SK-N-DZ (cell line): ENCODE results near the gene NFASC.

Experiments
- DNase-seq: peaks from one replicate; pipeline ENCODE4 v3.0.0-alpha.2; 2015; ENCODE audit warnings: low spot score

The NFASC gene

DNA sequence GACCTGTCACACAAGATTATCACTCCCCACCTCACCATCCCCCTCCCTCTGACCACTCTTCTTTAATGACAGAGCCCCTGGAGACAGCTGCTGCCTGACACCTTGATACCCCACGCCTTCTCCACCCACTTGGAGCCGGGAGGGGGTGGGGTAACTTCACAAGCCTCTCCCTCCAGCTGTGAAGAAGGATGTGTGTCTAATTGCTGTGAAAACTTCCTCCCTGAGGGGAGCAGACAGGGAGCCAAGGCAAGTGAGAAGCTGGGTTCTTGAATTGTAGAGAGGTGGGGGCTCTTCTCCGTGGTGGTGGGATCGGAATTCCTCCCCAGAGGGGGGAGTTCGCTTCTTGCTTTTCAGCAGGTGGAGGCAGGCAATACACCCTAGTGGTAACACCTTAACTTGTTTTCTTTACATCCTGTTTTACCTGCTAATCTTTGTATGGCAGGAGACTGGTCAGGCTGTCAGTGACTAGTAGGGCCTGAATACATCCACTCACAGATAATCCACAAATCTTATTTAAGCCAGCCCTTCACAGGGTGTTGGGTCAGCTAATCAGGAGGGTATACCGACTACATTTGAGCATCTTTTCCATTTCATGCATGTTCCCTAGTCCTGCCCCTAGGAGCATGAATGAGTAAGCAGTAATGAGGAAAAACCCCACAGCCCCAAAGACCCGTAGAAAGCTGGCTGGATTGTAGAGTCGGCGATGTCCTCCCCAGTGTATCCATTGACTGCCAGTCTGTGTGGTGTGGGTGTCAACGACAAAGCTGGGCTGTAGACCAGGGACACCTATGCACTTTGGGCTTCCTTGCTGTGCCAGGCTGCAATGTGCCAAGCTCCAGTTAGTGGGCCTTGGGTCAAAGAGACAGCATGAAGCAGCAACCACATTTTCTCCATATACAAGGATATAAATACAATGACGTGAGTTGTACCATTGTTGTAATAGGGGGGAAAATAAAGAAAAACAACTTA is 57.3 kb downstream of the NFASC start:
- DNase-seq: no peak

DNA sequence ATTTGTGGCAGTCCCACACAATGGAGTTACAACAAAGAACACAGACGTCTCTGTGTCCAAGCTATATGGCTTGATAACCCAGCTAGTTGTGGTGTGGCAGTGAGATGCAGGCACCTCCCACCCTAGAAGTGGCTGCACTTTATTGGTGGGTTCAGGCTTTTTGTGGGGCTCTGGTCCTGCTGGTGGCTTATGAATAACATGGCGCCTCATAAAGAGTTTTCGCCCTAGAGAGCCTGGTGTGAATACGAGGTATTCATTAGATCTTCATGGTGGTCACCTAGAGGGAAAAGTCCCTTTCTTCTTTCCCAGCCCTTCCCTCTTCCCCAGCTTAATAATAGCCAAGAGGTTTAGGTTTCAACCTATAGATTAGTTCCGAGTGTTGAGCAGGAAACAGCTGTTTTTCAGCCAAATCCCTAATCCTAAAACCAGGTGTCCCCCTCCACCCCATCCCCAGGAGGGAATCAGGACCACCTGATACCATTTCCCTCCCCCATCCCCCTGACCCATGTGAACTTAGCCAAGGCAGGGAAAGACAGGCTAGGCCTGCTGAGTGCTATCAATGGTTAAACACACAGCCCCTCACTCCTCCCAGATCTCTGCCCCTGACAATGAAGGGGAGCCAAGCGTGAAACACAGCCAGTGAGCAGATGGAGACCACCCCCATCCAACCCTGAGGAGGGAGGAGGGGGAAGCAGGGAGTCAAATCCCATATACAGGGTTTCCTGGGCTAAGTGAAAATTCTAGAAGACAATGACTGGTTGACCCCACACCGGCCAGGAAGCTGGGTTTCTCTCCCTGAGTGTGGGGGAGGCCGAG is 58.2 kb downstream of the NFASC start:
- no peak for DNase-seq

DNA sequence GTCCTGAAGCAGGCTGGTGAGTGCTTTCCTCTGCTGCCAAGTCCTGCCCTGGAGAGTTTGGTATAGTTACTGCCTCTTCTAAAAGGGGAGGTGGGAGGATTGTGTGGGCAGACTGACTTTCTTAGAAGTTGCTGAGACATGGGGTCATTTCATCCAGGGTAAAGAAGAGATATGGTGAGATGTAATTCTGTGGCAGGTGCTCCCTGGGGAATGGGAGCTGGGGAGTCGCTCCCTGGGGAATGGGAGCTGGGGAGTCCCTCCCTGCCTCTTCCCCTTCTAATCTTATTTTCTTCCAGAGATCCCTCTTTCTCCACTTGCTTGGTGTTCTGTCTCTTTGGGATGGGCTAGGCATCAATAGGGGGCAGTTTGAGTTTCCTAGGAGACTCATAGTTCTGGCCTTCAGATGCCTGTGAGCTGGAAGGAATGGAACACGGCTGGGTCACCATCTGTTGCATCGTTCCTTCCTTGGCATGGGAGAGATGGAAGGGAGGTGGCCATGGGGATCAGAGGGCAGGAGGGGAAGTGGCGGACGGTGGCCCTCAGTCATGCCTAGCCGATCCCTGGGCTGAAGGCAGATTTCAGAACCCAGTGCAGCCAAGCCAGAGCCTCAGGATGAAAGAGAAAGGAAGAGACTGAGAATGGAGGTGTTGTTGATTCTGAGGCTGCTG is 59.0 kb downstream of the NFASC start:
- DNase-seq: no peak

DNA sequence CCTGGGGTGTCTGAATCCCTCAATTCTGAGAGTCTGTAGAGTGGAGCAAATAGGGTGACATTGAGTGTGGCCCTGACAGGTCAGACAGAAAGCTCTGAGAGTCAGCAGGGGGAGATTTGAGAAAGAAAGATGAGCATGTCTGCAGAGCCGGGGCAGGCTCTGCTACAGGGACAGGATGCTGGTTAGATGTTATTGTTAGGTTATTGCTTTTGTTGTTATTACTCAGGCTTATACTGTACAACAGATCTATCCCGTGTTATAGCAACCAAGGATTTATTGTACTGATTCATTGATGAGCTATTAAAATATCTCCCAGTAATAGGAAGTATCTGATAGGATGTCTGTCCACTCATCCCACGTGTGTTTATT is 59.5 kb downstream of the NFASC start:
- no peak for DNase-seq

DNA sequence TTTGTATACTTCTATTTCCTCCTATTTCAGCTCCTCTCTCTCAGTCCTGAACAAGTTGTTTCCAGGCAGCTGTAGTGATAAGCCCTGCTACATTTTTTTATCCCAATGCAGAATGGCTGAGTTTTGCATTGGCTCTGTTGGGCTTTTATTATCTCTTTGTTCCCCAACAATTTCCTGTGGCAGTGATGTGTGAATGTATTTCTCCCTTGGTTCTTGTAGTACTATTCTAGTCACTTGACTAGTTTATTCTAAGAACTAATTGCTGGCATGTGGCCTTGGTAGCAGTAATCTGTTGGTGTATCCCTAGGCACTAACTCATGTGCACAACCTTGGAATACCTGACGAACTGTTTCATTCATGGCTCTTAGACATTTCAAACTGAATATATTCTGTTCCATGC is 60.7 kb downstream of the NFASC start:
- DNase-seq: no peak

DNA sequence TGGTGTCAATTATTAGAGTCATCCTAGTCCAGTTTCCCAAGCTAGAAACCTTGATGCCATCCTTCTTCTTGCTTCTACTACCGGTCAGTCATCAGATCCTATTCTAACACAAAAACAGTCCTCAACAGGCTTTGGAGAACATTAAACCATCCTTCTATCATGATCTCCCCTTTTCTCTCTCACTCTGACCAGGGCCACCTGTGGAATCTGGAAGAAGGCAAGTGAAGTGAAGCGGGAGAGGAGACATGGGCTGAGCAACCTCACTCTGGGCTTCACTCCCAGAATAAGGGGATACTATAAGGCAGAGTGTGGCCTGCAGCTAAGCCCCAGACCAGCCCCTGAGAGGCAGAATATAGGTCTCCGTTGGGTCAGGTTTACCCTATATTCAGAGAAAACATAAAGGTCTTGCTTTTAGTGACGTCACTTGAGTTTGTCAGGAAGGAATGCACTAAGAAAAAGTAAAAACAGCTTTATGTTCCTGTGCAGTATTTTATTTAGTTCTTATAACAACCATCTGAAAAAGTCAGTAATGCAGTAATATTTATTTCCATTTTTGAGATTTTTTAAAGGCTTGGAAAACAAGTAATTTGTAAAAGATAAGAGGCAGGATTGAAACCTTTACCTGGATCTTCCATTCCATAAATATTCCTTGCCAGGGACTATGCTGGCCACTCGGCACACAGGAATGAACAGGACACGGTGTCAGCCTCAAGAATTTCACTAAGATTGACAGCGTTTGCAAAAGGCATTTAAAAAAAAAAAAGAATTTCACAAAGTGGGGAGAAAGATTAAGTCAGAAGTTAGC is 61.3 kb downstream of the NFASC start:
- no peak for DNase-seq

DNA sequence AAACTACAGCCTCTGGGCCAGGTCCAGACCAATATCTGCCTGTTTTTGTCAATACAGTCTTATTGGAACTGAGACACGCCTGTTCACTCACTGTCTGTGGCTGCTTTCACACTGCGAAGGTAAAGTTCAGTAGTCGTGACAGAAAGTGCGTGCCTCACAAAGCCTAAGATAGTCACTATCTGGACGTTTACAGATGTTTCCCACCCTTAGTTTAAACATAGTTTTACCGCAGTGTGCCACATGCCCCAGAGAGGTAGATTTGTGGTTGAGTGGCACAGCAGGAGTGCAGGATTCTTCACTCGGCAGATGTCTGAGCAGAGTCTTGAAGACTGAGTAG is 61.9 kb downstream of the NFASC start:
- DNase-seq: no peak

DNA sequence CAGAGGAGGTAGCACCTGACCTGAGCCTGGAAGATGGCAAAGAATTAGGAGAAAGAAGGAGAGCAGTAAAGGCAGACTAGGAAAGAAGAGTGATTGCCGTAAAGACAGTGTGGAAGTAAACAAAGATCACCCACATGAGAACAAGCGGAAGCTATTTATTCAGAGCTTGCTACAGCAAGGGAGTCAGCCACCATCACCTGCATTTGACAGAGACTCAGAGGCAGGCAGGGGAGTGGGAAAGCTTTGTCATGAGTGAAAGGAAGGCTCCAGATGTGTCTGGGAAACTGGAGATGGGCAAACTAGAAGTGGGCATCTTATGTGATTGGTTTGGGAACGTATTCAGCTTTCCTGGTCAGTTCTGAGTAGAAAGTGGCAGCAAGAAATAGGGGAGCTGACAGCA is 64.5 kb downstream of the NFASC start:
- no peak for DNase-seq

DNA sequence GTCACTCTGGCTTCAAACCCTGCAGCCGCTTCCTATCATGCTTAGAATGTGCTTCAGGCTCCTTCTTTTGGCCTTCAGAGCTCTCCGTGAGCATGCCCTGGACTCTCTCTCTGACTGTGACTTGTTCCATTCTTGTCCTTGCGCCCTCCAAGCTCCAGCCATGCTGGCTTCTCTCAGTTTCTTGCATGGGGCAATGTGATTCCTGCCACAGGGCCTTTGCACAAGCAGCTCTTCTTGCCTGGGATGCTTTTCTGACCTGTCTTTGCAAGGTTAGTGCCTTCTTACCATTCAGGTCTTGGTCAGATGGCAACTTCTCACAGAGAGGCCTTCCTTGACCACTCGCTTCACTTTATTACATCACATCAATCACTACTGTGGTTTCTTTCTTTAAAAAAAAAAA is 66.1 kb downstream of the NFASC start:
- no peak for DNase-seq

DNA sequence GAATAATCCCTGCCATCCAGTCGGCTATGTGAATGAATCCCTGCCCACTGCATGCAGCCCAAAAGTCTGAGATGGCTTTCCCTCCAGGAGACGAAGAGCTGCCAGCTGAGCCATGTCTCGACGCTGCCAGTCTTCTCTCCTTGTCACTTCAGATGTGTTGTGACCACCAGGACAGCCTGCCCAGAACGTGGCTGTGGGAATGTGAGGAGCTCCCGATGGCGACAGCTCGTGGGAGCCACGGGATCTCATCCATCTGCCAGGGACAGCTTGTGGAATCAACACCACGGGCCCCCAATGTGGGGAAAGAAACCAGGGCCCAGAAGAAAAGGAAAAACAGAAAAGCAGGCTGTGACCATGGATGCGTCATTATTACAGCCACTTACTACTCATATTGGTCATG is 67.2 kb downstream of the NFASC start:
- no peak for DNase-seq

DNA sequence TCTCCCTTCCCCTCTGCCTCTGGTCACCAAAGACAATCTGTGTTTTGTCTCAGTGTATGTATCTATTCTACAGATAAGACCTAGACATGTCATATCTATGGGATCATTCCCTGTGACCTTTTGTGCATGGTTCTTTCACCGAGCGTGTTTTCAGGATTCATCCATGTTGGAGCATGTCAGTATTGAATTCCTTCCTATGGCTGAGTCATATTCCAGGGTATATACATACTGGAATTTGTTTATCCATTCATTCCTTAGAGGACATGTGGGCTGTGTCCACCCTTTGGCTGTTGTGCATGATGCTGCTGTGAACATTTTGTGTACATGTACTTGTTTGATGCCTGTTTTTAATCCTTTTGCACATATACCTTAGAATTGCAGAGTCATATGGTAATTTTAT is 69.9 kb downstream of the NFASC start:
- DNase-seq: no peak

DNA sequence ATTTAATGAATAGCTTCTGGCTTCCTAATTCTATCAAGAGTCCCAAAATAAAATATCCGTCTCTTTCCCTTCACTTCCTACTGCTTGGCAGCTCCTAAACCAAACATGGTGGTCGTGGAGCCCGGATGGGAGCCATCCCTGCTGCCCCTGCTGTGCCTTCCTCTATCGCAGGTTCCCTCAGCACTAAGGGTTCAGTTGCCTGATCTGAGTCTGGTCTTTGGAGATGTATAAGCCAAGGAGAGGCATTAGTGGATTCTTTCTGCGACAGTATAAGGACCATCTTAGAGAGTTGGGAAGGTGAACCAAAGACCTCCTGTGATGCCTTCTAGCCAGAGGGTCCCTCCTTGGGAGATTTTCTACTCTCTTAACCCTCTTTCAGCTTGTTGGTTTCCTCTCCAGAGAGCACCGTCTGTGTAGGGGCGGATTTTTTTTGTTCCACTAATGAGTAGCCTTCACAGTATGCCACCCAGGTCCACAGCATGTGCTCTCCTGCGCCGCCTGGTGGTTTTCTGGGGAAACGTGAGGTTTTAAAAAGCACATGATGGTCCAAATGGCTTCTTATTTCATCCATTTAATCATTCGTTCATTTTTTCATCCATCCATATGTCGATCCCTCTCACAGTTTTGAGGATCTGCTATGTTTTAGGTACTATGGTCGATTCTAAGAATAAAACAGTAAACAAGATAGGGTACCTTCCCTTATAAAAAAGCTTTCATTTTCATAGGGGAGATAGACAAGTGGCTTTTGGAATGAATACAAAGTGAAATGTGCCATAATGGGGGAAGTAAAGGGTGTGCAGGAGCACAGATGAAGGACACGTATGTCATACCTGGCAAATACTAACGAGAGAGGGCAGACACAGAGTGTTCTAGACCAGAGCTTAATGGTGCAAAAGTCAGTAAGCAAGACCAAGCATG is 71.0 kb downstream of the NFASC start:
- peak; percentile 62 for DNase-seq

DNA sequence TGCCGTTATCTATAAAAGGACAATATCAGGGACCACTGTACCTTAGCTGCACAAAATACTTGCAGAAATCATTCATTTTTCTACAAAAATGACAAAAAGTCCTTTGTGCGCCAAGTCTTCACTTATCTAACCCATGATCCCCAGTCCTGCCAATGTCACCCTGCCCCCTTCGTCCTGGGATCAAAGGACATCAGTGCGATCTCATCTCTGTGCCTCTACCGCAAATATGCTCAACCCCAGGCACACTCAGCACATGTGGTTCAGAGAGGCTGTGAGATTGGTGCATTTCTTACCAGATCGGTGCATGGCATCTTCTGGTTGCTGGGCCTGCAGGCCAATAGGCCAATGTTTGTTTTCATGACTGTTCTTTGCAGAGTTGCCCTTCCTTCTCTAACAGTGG is 72.8 kb downstream of the NFASC start:
- DNase-seq: no peak

DNA sequence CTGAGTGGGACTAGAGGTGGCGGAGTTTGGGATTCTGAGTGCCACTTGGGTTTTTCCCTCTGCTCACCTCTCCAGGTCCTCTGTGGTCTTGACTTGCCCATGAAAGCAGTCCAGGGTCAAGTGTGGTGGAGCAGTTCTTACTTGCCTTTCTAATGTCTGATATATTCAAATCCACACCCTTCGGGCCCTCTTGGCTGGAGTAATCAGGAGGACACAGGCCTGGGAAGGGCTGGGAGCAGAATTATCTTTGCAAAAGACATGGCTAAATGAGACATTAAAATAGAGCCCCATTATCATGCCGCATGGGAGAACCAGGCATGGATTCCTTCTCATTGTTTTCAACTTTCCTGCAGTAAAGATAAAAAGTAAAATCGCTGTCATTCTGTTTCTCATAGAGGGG is 74.0 kb downstream of the NFASC start:
- DNase-seq: no peak

DNA sequence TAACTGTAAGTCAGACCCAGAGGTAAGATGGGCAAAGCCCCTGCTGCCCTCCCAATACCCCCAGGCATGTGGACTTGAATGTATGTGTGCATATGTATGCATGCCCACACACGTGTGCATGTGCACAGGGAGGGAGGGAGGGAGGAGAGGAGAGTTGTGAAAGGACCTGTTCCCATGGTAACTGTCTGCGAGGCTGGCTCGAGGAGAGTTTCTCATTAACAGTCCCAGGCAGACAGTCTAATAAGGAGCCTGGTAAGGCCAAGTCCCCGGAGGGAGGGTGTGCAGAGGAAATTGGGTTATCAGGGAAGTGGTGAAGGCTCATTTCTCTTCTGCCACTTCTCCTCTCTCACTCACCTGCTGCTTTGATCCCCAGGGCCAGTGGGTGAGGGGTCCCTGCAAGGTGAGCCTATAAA is 74.9 kb downstream of the NFASC start:
- DNase-seq: peak; percentile 67

DNA sequence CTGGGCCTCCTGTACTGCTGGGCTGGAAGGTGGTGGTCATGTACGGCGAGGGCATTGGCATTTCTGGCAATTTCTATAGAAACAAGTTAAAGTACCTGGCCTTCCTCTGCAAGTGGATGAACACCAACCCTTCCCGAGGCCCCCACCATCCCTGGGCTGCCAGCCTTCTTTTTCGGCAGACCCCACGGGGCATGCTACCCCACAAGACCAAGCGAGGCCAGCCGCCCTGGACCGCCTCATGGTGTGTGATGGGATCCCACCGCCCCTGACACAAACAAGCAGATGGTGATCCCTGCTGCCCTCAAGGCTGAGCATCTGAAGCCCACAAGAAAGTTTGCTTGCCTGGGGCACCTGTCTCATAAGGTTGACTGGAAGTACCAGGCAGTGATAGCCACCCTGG is 76.0 kb downstream of the NFASC start:
- no peak for DNase-seq

DNA sequence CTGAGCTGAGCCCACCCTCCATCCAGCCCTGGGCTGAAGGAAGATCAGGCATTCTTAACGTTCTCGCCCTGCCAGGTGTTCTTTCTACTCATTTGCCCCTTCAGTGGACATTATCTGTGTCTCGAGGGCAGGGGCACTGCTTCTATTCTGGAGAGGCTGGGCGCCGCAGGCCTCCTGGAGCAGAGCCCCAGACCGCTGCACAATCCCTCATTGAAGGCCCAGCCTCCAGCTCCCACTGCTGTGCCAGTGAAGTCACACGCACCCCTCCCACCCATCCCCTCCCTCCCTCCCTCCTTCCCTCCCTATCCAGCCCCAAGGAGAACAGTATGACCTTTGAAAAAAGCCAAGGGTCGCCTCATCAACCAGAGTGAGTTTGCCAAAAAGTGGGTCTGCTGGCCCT is 76.7 kb downstream of the NFASC start:
- DNase-seq: no peak

DNA sequence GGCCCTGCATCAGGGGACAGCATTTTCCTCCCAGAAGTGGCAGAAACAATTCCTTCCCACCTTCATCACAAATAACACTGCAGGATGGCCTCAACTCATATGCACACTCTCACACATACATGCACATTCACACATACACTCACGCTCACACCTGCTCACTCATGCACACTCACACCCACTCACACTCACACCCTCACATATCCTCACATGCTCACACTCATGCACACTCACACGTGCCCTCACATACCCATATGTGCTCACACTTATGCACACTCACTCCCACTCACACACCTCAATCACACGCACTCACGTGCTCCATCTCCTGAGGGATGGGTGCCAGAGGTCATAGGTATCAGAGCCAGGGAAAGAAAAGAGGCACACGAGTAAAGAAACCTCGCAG is 77.1 kb downstream of the NFASC start:
- no peak for DNase-seq

DNA sequence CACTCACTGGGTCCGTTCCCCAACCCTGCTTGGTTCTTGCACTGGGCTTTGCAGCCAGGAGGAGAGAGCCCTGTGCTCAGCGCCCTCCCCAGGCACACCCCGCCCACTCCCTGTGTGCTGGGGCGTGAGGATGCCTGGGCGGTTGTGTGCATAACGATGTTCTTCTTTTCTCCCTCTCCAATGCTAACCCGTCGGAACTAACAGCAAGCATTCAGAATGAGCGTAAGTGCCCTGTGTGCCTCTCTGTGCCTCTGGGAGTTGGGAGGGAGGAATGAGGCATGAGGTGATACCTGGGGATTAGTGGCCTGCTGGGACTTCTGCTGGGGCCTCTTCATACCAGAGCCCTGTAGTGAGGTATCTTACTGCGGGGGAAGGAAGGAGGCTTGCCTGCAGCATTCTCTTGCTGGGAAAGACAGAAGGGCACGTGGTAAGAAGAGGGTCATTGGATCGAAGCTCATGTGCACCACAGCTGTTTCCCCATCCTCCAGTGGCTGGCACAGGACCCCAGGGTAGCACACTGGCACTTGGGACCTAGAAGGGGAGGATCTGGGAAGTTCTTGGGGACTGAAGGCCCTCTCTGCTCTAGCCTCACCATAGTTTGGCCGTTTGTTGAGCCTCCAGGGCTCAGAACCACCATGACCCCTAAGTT is 79.8 kb downstream of the NFASC start:
- DNase-seq: no peak
